Right renal cortex interstitium (tissue), 3 donors: ENCODE measurements around the gene TTC23. TPM values are rescaled to one million over a fixed set of nuclear protein-coding genes. Genes with fewer than 3 reads are reported as not detected.

ENCODE experiments used
- DNase-seq, 3 donors: peaks; one replicate each; pipeline ENCODE4 v3.0.0-alpha.2; 2013; ENCODE audit warnings: low read depth in 3 of 3, low spot score in 2 of 3
- polyA plus RNA-seq, 3 donors: library from polyadenylated mRNA; unstranded; fragments of 120-200 nt; gene quantifications; one replicate each; pipeline ENCODE4 v1.2.1, GENCODE V29; 2013; ENCODE audit not compliant: insufficient read length in 3 of 3

TTC23 gene
- polyA plus RNA-seq, 3 donors = 28.2 to 34.0 (median 31.6) TPM

DNA sequence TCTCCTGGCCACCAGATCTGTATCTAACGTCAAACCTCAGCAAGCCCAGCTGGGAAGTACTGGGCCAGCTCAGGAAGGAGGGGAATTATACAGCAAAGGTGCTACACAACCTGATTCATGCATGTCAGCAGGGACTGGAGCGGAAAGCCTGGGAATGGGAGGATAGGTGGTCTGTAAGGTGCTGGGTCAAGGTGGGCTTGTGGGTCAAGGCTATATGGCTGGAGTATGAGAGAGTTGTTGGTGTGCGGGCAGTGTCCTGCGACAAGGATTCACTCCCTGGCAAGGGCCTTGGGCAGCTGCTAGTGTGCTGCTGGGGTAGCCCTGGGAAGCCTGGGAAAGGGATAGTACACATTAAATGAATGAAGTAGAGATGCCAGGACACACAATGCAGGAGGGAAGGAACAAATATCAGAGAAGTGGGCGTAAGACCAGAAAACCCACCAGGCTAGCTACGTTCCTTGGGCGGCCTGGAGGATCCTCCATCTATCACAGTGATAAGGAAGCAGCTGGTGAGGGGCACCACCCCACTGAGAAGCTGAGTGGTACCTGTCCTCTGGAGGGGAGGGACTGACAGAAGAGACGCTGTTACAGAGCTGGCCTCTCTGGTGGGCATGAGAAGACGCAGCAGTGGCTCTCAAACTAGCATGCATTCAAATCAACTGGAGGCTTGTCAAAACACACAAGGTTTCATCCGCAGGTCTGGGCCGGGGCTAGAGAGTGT, 153.0 kb downstream of the TTC23 start:
- no peak for DNase-seq

- DNase-seq = no peak
These were observed 153.8 kb downstream of the TTC23 start for GRCh38 chr15:99095626-99096025.

DNA sequence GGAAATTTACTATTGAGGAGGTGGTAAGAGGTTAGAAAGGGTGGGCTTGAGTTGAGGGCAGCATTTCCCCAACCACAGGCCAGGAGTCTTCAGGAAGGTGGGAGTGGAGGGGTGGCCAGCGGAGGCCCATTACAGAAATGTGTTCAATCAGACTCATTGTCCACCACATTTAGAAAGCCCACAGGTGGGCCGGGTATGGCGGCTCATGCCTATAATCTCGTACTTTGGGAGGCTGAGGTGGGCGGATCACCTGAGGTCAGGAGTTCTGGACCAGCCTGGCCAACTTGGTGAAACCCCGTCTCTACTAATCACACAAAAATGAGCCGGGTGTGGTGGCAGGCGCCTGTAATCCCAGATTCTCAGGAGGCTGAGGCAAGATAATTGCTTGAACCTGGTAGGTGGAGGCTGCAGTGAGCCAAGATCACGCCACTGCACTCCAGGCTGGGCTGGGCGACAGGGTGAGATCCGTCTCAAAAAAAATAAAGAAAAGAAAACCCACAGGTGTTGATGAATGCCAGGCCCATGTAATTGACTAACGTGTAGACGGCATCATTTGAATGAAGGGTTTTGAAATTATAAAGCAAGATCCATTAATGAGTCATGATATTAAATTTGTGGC, 156.7 kb downstream of the TTC23 start:
- DNase-seq = no peak

DNA sequence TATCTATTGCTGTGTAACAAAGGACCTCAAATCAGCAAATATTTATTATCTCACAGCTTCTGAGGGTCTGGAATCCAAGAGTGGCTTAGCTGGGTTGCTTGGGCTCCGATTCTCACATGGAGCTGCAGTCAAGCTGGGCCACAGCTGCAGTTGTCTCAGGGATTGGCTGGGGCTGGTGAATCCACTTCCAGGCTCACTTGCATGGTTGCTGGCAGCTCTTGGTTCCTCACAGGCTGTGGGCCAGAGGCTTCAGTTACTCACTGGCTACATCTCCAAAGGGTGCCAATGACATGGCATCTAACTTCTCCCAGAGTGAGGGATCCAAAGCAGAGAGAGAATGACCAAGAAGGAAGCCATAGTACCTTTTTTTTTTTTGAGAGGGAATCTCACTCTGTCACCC, 158.4 kb downstream of the TTC23 start:
- no peak for DNase-seq

- DNase-seq = no peak
These were observed 159.2 kb downstream of the TTC23 start for GRCh38 chr15:99090011-99090699.

DNA sequence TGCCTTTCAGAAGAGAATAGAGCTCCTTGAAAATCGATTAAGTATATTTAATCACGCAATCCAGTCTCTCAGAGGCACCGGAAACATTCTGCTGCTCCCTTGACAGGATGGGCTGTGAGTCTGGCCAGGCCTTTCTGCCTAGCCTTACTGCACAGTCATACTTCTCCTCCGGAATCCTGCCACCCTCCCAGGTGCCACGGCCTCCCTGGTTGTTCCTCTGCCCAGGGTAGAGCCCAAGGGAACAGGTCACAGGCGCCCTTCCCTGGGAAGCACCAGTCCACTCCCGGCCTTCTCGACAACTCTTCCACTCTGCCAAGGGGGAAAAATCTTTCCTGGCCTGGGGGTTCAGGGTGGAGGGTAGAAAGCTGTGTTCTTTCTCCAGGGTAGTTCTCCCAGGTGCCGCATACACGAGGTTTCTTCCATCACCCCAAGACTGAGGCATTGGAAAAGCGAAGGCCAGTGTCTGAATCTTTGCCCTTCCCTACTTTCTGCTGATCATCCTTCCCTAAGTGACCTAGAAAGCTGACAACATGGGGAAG, 161.9 kb downstream of the TTC23 start:
- DNase-seq = no peak

DNA sequence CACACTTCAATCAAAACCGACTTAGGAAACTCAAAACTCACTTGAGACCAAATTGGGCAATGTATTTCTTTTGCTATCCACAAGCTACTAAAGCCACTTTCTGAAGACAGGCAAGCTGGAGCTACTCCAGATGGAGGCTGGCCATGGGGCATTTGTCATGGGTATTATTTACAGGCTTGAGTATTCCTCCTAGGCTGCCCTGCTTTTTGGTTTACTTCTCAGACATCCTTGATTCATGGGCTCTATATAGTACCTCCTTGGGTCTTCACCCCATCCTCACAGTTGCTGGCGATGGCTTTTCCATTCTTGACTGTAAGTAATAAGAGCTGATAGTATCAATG, 163.1 kb downstream of the TTC23 start:
- no peak for DNase-seq

Other genes with a start within 250 kb of the TTC23 start
- gene PGPEP1L, start 241.8 kb downstream of the TTC23 start, polyA plus RNA-seq = under 1 TPM; 0.17 to 0.49 (median 0.43) TPM
- gene SYNM, start 144.5 kb downstream of the TTC23 start, polyA plus RNA-seq = 1 to 10 TPM; 1.6 to 2.0 (median 1.9) TPM
- gene LRRC28, start 1.9 kb upstream of the TTC23 start, polyA plus RNA-seq = 10 to 100 TPM; 34.0 to 39.2 (median 37.9) TPM